HG03521 (cell line): ENCODE results near the gene SNX19.

Experiments used
- ATAC-seq: cut with Tn5 transposase; IDR thresholded peaks from one replicate; pipeline ENCODE4 v1.9.1; 2021; ENCODE audit warnings: mild to moderate bottlenecking, moderate library complexity; ENCODE audit not compliant: unreplicated experiment

The SNX19 gene

DNA sequence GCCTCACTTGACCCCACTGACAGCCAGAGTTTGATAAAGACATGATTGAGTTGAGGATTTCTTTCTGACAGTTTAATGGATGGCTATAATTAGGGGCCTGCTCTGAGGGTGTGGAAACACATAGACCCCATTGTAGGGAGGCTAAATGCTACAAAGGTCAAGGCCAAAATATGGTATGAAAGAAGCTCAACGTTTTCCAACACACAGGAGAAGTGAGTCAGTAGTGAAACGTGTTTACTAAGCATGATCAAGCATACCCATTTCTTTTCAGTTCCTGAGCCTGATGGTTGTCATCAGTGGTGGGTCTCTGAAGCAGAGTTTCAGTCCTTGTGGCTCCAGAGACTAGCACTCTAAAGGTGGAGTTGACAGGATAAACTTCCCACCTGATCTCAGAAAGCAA, 69.7 kb downstream of the SNX19 start:
- ATAC-seq, result no peak

DNA sequence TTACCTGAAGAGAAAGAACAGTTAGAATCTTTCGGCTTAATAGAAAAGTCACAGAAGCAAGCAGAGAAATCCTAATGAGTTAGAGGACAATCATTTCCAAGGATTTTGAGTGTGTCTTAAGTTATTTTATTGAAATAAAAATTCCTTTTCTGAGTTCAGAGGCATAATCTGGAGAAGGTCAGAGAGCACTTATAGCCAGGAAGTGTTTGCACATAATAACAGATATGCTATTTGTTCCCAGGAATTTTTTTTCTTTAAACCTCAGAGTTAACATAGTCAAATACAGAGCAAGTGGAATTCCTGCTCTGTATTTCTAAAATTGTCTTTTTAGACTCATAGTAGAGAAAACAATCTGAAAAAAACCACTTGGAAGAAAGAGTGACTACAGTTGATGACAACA, 74.3 kb downstream of the SNX19 start:
- ATAC-seq, result no peak

DNA sequence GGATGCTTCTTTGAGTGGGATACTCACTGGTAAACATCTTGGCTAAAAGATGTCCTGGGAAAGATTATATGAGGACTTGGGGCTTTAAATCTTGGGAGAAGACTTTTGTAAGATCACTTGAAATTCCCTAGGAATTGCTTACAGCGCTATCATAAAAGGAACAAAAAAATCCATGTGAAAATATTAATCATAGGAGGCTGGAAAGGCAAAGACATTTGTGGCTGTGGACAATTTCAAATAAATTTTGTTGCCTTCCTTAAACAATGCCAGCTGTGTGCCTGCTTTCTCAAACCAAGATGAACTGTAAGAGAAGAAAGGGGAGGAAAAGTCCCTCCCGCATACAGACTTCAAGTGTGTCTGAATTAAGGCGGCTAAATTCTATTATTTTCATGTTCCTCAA, 75.6 kb downstream of the SNX19 start:
- no peak for ATAC-seq

DNA sequence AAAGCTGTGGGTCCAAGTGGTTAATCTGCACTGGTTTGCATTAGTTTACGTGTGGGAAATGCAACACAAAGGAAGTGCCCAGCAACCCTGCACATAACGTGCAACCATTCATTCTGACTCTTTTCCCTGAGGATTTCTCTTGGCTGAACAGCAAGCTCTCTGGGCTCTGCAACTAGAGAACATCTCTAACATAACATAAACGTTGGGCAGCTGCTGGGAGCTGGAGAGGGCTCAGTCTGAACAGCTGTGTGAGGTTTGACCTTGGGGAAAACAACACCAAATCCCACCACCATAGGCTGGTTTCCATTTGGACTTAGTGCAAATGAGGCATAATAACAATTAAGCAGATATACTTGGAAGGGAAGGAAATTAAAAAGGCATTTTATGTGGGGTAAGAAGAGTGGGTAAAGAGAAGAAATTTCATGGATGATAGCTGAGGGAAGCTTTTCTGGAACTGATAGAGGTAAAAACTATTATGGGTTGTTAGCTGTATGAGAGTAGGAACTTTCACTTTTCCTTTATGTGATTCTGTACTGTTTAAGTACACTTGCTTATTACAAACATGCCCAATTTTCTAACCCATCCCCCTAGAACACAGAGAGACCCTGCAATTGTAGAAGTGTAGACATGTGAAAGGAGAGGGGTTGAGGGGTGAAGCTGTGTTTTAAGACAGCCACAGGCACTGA, 76.2 kb downstream of the SNX19 start:
- ATAC-seq, result no peak

DNA sequence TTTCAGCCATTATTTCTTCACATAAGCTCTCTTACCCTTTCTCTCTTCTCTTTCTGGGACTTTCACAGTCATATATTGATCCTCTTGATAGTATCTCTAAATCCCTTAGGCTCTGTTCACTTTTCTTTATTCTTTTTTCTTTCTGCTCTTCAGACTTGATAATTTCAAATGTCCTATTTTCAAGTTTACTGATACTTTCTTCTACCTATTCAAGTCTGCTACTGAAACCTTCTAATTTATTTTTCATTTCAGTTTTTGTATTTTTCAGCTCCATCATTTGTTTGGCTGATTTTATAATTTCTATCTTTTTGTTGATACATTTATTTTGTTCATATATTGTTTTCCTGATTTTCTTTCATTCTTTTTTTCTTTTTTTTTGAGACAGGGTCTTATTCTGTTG, 79.1 kb downstream of the SNX19 start:
- ATAC-seq, result no peak

DNA sequence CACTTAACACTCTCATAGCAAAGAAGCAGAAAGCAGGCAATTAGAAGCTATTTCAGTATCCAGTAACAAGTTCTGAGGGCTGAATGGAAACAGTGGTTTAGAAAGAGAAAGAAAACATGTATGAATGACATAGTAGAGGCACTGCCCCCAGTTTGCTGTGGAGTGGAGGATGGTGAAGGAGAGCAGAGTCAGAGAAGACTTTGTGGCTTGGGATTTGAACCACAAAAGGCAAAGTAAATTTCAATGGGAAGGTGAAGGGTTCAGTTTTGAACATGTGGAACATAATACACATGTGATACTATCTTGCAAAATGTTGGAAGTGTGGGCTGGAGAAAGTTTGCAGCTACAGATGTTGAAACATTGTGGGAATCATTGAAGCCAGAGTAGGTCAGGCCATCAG, 81.4 kb downstream of the SNX19 start:
- ATAC-seq, result no peak

DNA sequence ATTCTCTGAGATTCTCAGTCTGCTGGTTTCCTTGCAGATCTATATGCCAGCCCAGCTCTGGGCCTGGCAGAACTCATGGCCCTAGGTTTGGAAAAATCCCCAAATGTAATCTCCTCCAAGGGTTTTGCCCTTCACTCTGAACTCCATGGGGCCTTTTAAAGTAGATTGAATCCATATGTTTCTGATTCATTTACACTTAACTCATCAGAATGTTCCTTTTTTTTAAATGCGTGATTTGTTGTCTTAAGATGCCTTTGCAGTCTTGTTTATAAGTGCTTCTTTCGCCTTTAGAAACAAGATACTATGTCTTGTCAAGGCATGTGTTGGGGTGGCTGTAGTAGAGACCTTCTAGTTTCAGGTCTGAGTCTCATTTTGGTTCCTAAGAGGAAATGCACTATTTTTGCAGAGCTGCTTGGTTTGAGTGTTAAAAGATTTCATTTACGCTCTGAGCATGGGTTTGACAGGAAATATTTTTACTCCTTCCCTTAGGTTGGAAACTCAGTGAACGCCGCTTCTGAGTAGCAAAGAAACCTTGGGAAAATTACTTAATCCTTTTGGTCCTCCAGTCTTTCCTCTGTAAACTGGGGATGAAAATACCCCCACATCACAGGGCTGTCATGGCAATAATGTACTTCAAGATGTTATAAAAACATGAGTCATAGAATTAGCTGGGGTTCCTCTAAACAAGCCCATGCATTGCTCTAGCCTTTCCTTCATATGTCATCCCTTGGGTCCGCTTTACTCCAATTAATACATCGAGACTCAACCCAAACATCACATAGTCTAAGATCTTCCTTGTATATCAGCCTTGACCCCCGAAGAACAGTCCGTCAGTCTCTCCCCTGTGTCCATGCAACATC, 83.5 kb downstream of the SNX19 start:
- ATAC-seq, result no peak

DNA sequence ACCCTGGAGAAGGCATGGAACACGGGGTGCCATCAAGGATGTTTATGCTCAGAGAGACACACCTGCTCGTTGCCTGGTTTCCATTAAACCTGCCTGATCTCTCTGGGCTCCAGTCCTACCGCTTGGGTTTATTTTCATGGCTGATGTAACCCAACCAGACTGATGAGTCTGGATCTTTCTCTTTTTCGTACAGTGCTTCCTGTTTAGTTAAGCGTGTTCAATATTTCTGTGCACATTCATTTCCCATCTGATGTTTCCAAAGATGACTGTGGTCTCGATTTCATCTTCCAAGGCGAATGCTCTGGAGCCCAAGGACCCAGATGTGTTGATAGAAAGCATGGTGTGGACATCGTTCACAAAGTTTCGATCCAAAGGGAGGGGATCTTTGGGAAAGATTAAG, 84.3 kb downstream of the SNX19 start:
- no peak for ATAC-seq

DNA sequence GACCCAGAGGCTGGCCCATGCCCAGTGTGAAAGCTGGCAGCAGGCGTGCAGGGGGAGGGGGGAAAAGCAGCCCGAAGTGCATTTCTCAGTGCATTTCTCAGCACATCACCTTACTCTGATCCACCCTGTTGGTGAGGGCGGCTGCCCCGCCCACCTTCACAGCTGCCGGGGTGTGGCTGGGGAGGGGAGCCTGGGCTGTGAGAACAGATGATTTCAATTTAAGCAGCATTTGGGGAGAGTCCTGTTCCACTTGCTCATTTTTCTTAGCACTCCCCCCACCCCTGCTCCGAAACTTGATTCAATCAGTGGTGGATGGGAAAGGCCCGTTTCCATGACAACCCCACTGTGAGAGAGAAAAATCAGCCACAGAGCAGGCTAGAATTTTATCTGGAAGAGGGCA, 84.8 kb downstream of the SNX19 start:
- no peak for ATAC-seq

DNA sequence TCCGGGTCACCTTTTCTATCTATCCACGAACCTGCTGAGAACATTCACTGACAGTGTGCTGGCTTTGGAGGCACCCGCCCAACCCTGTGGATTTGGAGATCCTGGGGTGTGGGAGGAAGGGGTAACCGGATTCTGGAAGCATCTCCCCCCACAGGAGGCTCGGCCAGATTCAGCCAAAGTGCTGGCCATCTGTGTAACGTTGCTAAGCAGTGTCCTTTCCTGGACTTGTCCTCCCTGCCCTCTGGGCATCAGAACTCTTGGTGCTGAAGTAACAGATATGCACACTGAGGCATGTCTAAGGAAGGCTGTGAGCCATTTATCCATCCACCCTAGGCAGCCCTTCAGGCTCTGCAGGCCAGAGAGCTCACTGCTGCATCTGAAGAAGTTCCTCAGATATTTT, 85.7 kb downstream of the SNX19 start:
- ATAC-seq, result no peak

DNA sequence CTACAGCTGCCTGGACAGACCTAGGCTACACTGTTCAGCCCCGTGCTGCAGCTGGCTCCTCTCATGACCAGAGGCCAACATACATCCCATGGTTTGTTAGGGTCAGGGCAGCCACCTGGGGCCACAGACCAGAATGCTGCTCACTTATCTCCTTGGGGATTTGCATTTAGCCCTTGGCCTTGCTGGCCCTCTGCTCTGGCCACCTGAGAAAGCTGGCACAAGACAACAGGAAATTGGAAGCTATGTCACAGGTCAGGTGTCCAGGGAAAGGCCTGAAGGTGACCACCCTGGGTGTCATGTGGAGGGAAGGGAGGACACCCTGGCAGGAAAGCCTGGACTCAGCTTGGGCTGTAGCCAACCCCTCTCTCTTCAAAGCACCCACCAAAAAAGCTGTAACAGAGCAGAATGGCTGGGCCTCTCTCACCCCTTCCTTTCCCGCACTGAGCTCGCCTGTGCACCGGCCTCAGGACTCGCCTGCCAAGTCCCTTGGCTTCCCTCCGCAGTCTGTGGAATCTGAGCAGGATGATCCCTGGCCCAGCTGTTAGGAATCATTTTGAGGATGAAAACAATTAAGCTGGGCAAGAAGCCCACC, 86.3 kb downstream of the SNX19 start:
- ATAC-seq, result no peak

DNA sequence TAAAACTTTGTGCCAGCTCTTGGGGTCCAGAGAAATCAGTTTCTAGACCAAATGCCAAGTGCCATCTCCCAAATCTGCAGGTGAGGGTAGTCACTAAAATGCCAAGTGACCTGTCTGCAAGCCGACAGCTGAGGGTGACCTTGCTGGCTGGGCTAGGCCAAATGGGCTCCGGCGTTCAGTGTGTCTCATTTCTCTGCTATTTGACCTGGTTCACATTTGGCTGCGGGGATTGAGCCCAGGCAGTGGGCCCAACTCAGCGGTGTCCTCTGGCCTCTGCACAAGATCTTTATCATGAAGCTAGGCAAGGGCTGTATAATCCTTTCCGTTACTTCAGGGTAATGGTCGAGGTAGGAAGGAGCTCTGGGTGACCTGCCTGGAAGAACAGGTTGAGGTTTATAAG, 87.5 kb downstream of the SNX19 start:
- ATAC-seq, result no peak

DNA sequence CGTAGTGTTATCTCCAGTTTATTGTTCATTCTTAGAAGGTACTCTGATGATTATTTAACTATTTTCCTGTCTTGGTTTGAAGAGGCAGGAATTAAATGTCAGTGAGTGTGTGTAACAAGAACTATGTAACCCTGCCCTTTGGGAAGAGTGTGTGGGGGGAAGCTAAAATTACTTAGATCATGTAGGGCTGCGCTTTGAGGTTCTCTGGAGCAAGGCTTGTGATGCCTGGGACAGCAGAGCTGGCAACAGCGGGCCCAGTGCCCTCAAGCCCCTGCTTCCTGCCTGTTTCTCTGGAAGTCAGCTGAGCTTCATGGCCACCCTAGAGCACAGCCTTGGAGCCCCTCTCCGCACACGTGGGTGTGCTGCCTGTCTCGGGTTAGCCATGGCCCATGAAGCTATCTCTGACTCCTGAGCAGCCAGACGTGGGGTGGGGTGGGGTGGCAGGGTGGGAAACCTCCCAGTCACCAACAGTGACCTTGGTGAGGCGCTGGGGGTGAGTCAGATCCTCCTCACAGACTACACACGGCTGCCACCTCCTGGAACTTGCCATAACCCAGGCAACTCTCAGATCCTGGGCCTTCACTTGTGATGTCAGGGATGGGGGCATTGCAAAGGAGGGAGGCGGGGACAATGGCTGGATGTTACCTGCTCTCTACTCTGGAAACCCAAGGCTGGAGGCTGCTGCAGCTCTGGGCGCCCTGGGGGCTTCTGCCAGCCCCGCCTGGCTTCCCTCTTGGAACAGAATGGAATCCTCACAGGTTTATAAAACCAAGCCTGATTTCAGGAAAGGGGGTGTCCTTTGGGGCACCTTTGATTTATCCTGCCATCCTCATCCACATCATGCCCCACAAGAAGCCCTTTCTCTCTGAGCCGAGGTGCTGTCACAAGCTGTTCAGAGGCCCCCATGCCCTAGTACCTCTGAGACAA, 88.6 kb downstream of the SNX19 start:
- ATAC-seq, result no peak

DNA sequence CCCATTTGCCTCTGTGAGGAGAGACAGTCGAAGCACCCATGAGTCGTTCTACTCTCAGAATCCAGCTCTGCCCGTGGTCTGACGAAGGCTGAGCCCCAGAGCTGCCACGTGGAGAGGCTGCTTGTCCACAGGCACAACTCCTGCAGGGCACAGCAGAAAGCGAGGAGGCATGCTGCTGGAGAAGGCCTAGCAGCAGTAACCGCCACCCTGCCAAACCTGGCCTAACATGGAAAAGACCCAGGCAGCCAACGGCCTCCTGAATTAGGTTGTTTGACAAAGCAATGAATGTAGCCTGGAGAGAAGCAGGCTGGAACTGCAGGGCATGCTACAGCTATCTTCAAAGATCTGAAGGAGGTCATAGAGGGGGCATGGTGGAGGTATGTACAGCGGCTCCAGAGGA, 89.7 kb downstream of the SNX19 start:
- no peak for ATAC-seq

DNA sequence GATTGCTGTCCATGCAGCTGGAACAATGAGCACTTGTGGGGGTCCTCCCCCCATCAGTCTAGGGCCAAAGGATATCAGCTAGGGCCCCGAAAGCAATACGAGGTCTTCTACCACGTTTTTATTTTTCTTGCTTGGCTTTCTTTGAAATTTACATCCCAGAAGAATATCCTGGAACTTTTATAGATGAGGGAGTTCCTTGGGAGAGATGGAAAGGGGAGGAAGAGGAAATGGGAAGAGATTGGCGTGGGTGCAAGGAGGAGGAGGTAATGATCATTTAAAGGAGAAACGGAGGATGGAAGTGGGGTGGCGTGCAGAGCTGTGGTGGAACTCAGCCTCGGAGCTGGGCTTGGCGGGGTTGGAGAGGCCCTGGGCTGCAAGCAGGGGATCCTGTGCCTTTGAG, 90.3 kb downstream of the SNX19 start:
- no peak for ATAC-seq

DNA sequence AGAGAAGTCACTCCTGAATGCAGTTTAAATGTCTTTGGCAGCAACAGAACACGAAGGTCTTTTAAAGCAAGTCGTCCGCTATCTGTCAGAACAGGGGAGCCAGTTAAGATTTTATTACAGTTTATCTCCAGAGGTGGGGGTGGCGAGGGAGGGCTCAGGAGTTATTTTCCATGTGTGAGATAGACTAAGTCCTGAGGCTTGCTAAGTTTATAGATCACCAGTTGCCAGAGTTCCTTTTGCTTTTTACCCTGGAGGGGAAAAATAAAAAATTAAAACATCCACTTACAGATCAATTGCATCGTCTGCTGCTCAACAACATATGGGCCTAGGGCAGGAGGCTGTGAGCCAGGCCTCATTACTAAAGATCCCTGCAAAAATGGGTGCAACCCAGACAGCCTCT, 90.7 kb downstream of the SNX19 start:
- no peak for ATAC-seq
